Measurements from ENCODE around the gene RBM38. TPM values are rescaled to one million over a fixed set of nuclear protein-coding genes. Genes with fewer than 3 reads are reported as not detected.

Gene RBM38
- total and polyA plus RNA-seq, 2 of the 4 experiments (the other 2 are of a cell fraction): 5.2 to 11.9 TPM

GRCh38 chr20:57413986-57414385 is 22.8 kb downstream of the RBM38 start:
- no peak for TF ChIP-seq SMC3 (IDR thresholded peaks at IDR 0.05; ENCODE audit: low read depth, low read length)
- TF ChIP-seq RCOR1 (IDR thresholded peaks at IDR 0.05; ENCODE audit: insufficient replicate concordance, low read length): no peak
- no peak for TF ChIP-seq USF2 (IDR thresholded peaks at IDR 0.05; ENCODE audit: low read depth, low read length)
- no peak for TF ChIP-seq FOS (IDR thresholded peaks at IDR 0.05; ENCODE audit: low read depth, low read length)
- no peak overlapping the region for H3K56ac ChIP-seq (ENCODE audit: extremely low read depth, insufficient read depth, low read length)
- no peak overlapping the region for H2BK5ac ChIP-seq (ENCODE audit: low read depth, low read length, poor library complexity, severe bottlenecking)
- peaks cover 4% of the 10 kb centered on the region; the same call in 1 of the 2 replicates for H3K27me3 ChIP-seq (ENCODE audit: control insufficient read depth, insufficient read depth, low read length)
- no peak overlapping the region for H3K4me2 ChIP-seq (ENCODE audit: low read depth, low read length)
- ChIA-PET POLR2A (ENCODE audit: unreplicated experiment) (no interaction called here), CTCF (no interaction called here)
- DNase-seq (no peak), ATAC-seq (ENCODE audit: low read depth) (no peak)
- H4K8ac ChIP-seq (ENCODE audit: low read depth in 2 of 2, low read length in 2 of 2): no peak overlapping the region
- no peak overlapping the region for H3K14ac ChIP-seq (replicated peaks; ENCODE audit: low read depth, low read length)
- H2BK15ac ChIP-seq (ENCODE audit: low read depth, low read length): no peak overlapping the region
- H3K4me3 ChIP-seq (ENCODE audit: insufficient read depth, low read depth, low read length): no peak overlapping the region
- intact Hi-C loops (cut with micrococcal nuclease): no loop called here
- H2BK120ac ChIP-seq (ENCODE audit: low read depth, low read length): no peak overlapping the region
- H3K23ac ChIP-seq (ENCODE audit: low read depth, low read length): no peak overlapping the region
- no TSS peak for BruUV-seq (replicated peaks)
- H3K4me1 ChIP-seq (ENCODE audit: control insufficient read depth, insufficient read depth, low read length): peaks cover 5% of the 10 kb centered on the region; the same call in 1 of the 2 replicates
- H2AK9ac ChIP-seq (replicated peaks; ENCODE audit: low read depth, low read length, poor library complexity): no peak overlapping the region
- H3K36me3 ChIP-seq (ENCODE audit: control insufficient read depth, insufficient read depth, low read length): no peaks in the 10 kb centered on the region
- in situ Hi-C loops (cut with MboI; ENCODE audit: low sequenced_read_pairs): no loop called here
- H3K18ac ChIP-seq (ENCODE audit: low read depth, low read length): no peak overlapping the region
- H3K79me1 ChIP-seq (ENCODE audit: low read depth in 1 of 2, low read length in 2 of 2): no peaks in the 10 kb centered on the region
- 91% methylated on average over 4 of the region's 10 CpGs; no CpG with 5 or more reads in 1 of the 2 experiments for WGBS, 2 experiments (ENCODE audit: extremely low coverage in 2 of 2, insufficient read length in 1 of 2)
- no peak overlapping the region for H2AFZ ChIP-seq (replicated peaks; ENCODE audit: low read length, poor library complexity)
- dilution Hi-C loops (cut with HindIII; ENCODE audit: low sequenced_read_pairs, unreplicated experiment): no loop called here
- H2AK5ac ChIP-seq (ENCODE audit: low read depth, low read length): no peak overlapping the region
- H4K5ac ChIP-seq (ENCODE audit: low read depth, low read length): no peak overlapping the region
- no peaks in the 10 kb centered on the region for H4K20me1 ChIP-seq (ENCODE audit: insufficient read depth, low read length)
- no peak overlapping the region for H2BK20ac ChIP-seq (ENCODE audit: low read depth, low read length)
- no peak overlapping the region for H4K91ac ChIP-seq (ENCODE audit: insufficient read depth, low read depth, low read length)
- H3K9me3 ChIP-seq (ENCODE audit: control insufficient read depth, insufficient read depth, low read length): no peaks in the 10 kb centered on the region
- no peak overlapping the region for H3K9ac ChIP-seq (ENCODE audit: low read depth, low read length)
- no peak overlapping the region for H3K4ac ChIP-seq (ENCODE audit: low read depth, low read length)
- H3K27ac ChIP-seq (ENCODE audit: insufficient read depth, low read length): no peak overlapping the region
- no peaks in the 10 kb centered on the region; the same call in 1 of the 2 replicates for H3K9me1 ChIP-seq (ENCODE audit: insufficient read depth, low read length)

All from IMR-90 (cell line).